ENCODE measurements around the gene ONECUT1. TPM values are rescaled to one million over a fixed set of nuclear protein-coding genes. Genes with fewer than 3 reads are reported as not detected.

ONECUT1 gene
- total RNA-seq, 1 donor from 2014 or later: not detected

DNA sequence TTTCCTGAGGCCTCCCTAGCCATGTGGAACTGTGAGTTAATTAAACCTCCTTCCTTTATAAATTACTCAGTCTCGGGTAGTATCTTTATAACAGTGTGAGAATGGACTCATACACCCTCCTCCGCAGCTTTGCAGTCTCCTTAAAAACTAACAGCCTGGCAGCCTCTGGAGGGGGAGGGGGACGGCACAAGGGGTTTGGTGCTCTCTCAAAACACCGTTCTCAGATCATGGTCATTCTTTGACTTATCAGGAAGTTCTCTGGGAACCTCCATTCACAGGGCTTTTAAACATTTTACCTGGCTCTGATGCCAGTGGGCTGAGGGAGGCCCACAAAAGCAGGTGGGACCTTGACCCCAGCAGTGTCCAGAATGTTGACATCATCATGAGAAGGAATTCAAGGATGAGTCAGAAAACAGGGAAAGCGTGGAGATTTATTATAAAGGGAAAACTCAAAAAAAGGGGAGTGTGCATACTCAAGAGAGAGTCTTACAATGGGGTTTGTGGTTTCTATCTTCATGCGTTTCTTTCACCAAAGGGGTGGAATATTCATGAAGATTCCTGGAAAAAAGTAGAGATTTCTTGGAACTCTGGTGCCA is 43.9 kb downstream of the ONECUT1 start:
- no peaks in the 10 kb centered on the region for H3K4me1 ChIP-seq
- no peaks in the 10 kb centered on the region for H3K9me3 ChIP-seq
- H3K4me3 ChIP-seq: no peak overlapping the region
- H3K36me3 ChIP-seq: no peaks in the 10 kb centered on the region
- no peak overlapping the region for H3K27ac ChIP-seq
- TF ChIP-seq, protein P1, sequence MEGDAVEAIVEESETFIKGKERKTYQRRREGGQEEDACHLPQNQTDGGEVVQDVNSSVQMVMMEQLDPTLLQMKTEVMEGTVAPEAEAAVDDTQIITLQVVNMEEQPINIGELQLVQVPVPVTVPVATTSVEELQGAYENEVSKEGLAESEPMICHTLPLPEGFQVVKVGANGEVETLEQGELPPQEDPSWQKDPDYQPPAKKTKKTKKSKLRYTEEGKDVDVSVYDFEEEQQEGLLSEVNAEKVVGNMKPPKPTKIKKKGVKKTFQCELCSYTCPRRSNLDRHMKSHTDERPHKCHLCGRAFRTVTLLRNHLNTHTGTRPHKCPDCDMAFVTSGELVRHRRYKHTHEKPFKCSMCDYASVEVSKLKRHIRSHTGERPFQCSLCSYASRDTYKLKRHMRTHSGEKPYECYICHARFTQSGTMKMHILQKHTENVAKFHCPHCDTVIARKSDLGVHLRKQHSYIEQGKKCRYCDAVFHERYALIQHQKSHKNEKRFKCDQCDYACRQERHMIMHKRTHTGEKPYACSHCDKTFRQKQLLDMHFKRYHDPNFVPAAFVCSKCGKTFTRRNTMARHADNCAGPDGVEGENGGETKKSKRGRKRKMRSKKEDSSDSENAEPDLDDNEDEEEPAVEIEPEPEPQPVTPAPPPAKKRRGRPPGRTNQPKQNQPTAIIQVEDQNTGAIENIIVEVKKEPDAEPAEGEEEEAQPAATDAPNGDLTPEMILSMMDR (IDR thresholded peaks at IDR 0.05): no peak
- DNase-seq (no peak), ATAC-seq (no peak)
- intact Hi-C loops (cut with DNase I): no loop called here
- H3K27me3 ChIP-seq: peaks cover 16% of the 10 kb centered on the region

DNA sequence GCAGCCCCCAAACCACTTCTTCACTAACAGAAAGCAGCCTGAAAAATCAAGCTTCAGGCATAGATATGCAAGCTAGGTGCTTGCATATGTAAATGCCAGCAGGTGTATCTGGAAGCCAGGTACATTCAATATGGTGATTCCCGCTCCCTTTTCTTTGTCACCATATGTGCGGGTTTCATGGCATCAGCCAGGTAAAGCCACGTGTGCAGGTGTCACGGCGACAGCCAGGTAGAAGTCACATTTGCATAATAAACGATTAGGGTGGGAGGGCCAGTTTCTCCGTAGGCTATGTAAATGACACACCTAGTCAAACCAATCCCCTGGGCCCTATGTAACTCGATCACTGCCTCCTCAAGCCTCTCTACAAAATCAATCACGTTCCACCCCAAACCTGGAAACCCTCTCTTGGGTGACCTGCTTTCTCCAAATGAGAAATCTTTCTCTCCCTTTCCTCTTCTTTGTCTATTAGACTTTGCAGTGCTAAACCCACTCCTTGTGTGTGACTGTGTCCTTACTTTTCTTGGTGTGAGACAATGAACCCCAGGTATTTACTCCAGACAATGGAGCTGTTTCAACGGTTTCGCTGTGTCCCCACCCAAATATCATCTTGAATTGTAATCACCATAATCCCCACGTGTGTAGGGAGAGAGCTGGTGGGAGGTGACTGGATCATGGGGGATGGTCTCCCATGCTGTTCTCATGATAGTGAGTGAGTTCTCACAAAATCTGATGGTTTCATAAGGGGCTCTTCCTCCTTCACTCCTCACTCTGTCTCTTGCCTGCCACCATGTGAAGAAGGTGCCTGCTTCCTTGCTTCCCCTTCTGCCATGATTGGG is 44.6 kb downstream of the ONECUT1 start:
- H3K4me1 ChIP-seq: no peaks in the 10 kb centered on the region
- H3K27me3 ChIP-seq: peaks cover 9% of the 10 kb centered on the region
- TF ChIP-seq, protein P1 (IDR thresholded peaks at IDR 0.05): no peak
- H3K4me3 ChIP-seq: no peak overlapping the region
- no peaks in the 10 kb centered on the region for H3K36me3 ChIP-seq
- H3K9me3 ChIP-seq: no peaks in the 10 kb centered on the region
- no peak overlapping the region for H3K27ac ChIP-seq
- DNase-seq (no peak), ATAC-seq (no peak)
- intact Hi-C loops (cut with DNase I): no loop called here

DNA sequence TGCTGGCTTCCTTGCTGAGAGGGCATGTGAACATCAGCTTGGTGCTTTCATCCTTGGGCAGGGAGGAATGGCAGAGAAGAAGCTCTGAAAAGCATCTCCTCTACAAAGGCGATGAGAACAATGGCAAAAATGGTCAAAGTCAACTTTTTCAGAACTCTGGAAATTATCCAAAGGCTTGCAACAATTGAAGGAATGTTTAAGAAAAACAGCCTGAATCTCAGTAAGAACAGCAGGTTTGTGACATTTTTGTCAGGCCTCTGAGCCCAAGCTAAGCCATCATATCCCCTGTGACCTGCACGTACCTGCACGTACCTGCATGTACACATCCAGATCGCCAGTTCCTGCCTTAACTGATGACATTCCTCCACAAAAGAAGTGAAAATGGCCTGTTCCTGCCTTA is 51.8 kb downstream of the ONECUT1 start:
- Histone ChIP-seq H3K27me3 (no peaks in the 10 kb centered on the region), H3K4me3 (no peak overlapping the region), H3K27ac (no peak overlapping the region), H3K36me3 (no peaks in the 10 kb centered on the region), H3K9me3 (no peaks in the 10 kb centered on the region), H3K4me1 (no peaks in the 10 kb centered on the region)
- intact Hi-C loops (cut with DNase I): loop anchor here (10.0 kb wide), 1 partner anchor 484 kb away; no protein-coding TSS in a partner anchor
- no peak for ATAC-seq
- DNase-seq: no peak
- TF ChIP-seq, protein P1 (IDR thresholded peaks at IDR 0.05): no peak

DNA sequence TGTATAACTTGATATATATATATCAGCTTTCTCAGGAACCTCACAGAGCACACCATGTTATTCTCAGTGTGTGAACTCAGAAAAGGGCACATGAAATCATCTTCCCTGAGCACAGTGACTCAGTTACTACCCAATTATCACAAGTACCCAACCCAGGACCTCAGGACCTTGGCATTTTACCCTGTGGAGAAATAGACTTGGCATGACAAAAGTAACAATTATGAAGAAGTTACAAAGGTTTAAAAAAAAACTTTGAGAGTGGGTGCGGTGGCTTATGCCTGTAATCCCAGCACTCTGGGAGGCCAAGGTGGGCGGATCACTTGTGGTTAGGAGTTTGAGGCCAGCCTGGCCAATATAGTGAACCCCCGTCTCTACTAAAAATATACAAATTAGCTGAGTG is 52.4 kb downstream of the ONECUT1 start:
- ATAC-seq (no peak), DNase-seq (no peak)
- TF ChIP-seq, protein P1 (IDR thresholded peaks at IDR 0.05): no peak
- no peak overlapping the region for H3K27ac ChIP-seq
- intact Hi-C loops (cut with DNase I): loop anchor here (10.0 kb wide), 1 partner anchor 483 kb away; no protein-coding TSS in a partner anchor
- no peaks in the 10 kb centered on the region for H3K9me3 ChIP-seq
- H3K27me3 ChIP-seq: no peaks in the 10 kb centered on the region
- H3K36me3 ChIP-seq: no peaks in the 10 kb centered on the region
- H3K4me3 ChIP-seq: no peak overlapping the region
- no peaks in the 10 kb centered on the region for H3K4me1 ChIP-seq

DNA sequence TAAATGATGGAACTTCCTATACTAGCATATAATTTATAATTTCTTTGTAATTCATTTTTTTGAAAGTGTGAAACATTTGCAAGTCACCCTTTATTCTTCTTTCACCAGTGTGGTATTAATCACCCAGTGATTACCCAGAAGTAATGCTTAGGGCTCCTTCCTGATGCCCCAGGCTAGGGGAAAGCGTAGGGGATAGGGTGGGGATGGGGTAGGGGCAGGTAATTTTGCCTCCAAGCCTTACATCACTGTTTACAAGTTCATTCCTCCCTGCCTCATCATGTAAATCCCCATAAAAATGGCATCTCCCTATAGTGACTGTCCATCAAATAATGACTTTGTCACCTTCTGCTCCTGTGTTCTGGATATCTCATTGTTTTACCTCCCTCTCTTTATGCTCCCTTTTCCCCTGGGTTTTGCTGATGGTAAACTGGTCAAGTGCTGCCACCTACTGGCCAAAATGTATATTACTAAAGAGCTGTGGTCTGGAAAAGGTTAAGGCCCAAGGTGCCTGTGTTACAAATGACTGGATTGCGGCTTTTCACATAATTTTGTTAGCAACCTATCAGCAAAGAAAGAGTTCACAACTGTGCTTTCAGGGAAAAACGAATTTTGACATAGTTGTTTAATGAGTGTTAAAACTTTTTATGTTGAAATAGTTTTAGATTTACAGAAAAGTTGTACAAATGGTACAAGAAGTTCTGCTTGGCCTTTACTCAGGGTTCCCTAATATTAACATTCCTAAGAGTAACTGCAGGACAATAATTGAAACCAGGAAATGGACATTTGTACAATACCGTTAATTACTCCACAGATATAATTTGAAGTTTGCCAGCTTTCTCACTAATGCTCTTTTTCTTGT is 54.7 kb downstream of the ONECUT1 start:
- TF ChIP-seq, protein P1 (IDR thresholded peaks at IDR 0.05): peak; percentile 85
- intact Hi-C loops (cut with DNase I): loop anchor here (10.0 kb wide), 1 partner anchor 481 kb away; no protein-coding TSS in a partner anchor
- no peak for DNase-seq

More for the DNA sequence above, 54.7 kb downstream of the ONECUT1 start:
- no peaks in the 10 kb centered on the region for H3K36me3 ChIP-seq
- H3K9me3 ChIP-seq: no peaks in the 10 kb centered on the region
- no peak overlapping the region for H3K4me3 ChIP-seq
- no peaks in the 10 kb centered on the region for H3K4me1 ChIP-seq
- ATAC-seq: peak; percentile 92
- no peaks in the 10 kb centered on the region for H3K27me3 ChIP-seq
- no peak overlapping the region for H3K27ac ChIP-seq
